Measurements from ENCODE around the gene MRPL57. TPM values are rescaled to one million over a fixed set of nuclear protein-coding genes. Genes with fewer than 3 reads are reported as not detected.
"Not testable (repeated sequence)": the region's sequence is repeated elsewhere in the genome, so short reads cannot be mapped to it uniquely, and the experiment has no call there.

MRPL57 gene
- total RNA-seq, 1 donor from 2014 or later, result 23.8 TPM

GRCh38 chr13:21194756-21195155 lies 18.3 kb downstream of the MRPL57 start:
- not testable (repeated sequence) for DNase-seq (ENCODE audit: low spot score)

- DNase-seq (ENCODE audit: low spot score), result not testable (repeated sequence)
Observed at GRCh38 chr13:21197606-21198225, 21.3 kb downstream of the MRPL57 start.

- DNase-seq (ENCODE audit: low spot score), result not testable (repeated sequence)
Observed at GRCh38 chr13:21198391-21198790, 21.9 kb downstream of the MRPL57 start.

GRCh38 chr13:21201456-21202190 lies 25.2 kb downstream of the MRPL57 start:
- DNase-seq (ENCODE audit: low spot score), result not testable (repeated sequence)

GRCh38 chr13:21202767-21203531 lies 26.5 kb downstream of the MRPL57 start:
- no peak for DNase-seq (ENCODE audit: low spot score)

GRCh38 chr13:21208652-21209154 lies 32.2 kb downstream of the MRPL57 start:
- DNase-seq (ENCODE audit: low spot score), result no peak

GRCh38 chr13:21212138-21212775 lies 35.8 kb downstream of the MRPL57 start:
- no peak for DNase-seq (ENCODE audit: low spot score)

GRCh38 chr13:21215419-21215818 lies 39.0 kb downstream of the MRPL57 start:
- not testable (repeated sequence) for DNase-seq (ENCODE audit: low spot score)

GRCh38 chr13:21216332-21216731 lies 39.9 kb downstream of the MRPL57 start:
- peak; percentile 10 for DNase-seq (ENCODE audit: low spot score)

GRCh38 chr13:21218351-21219035 lies 42.0 kb downstream of the MRPL57 start:
- no peak for DNase-seq (ENCODE audit: low spot score)

GRCh38 chr13:21219036-21219381 lies 42.6 kb downstream of the MRPL57 start:
- DNase-seq (ENCODE audit: low spot score), result no peak

GRCh38 chr13:21219716-21220115 lies 43.3 kb downstream of the MRPL57 start:
- not testable (repeated sequence) for DNase-seq (ENCODE audit: low spot score)

- no peak for DNase-seq (ENCODE audit: low spot score)
Observed at GRCh38 chr13:21221268-21221667, 44.8 kb downstream of the MRPL57 start.

GRCh38 chr13:21225082-21225481 lies 48.6 kb downstream of the MRPL57 start:
- no peak for DNase-seq (ENCODE audit: low spot score)

- DNase-seq (ENCODE audit: low spot score), result no peak
Observed at GRCh38 chr13:21225841-21226581, 49.6 kb downstream of the MRPL57 start.

GRCh38 chr13:21227917-21228316 lies 51.5 kb downstream of the MRPL57 start:
- DNase-seq (ENCODE audit: low spot score), result no peak
